BLaER1 treated with 17β-estradiol and CSF1 and Interleukin-3, amounts not matched to agents 10 nM and 100 nM (cell line): Measurements from ENCODE around the gene PAEP.

Experiments
- H3K27ac ChIP-seq, 11 experiments: shearing (Covaris generic); formaldehyde crosslinking; 2 replicates each; pipeline ENCODE4 v1.8.1; 2022
- H3K27me3 ChIP-seq, 11 experiments: shearing (Covaris generic); formaldehyde crosslinking; 2 replicates each; pipeline ENCODE4 v1.8.1; 2022
- H3K36me3 ChIP-seq, 11 experiments: shearing (Covaris generic); formaldehyde crosslinking; 2 replicates each; pipeline ENCODE4 v1.8.1; 2022
- H3K4me1 ChIP-seq, 10 experiments: shearing (Covaris generic); formaldehyde crosslinking; 2 replicates each; pipeline ENCODE4 v1.8.1; 2022
- H3K4me2 ChIP-seq, 11 experiments: shearing (Covaris generic); formaldehyde crosslinking; 2 replicates each; pipeline ENCODE4 v1.8.1; 2022
- H3K4me3 ChIP-seq, 10 experiments: shearing (Covaris generic); formaldehyde crosslinking; 2 replicates each; pipeline ENCODE4 v1.8.1; 2022
- H3K9ac ChIP-seq, 11 experiments: shearing (Covaris generic); formaldehyde crosslinking; 2 replicates each; pipeline ENCODE4 v1.8.1; 2022
- H3K9me3 ChIP-seq, 11 experiments: shearing (Covaris generic); formaldehyde crosslinking; replicated peaks in 1 of 11; 2 replicates each; pipeline ENCODE4 v1.8.1; 2022
- H4K20me1 ChIP-seq, 11 experiments: shearing (Covaris generic); formaldehyde crosslinking; 2 replicates each; pipeline ENCODE4 v1.8.1; 2022
- Cebpa-rat ChIP-seq, 11 experiments: shearing (Covaris generic); IDR thresholded peaks; 2 replicates each; pipeline ENCODE4 v1.8.1; 2022

Gene PAEP

GRCh38 chr9:135605238-135605781, 43.8 kb downstream of the PAEP start:
- H3K9me3 ChIP-seq, result no peaks in the 10 kb centered on the region
- no peak overlapping the region; a peak in 1 of 22 replicates for H3K9ac ChIP-seq
- H3K4me2 ChIP-seq, result no peak overlapping the region
- H3K27ac ChIP-seq, result no peak overlapping the region
- no peaks in the 10 kb centered on the region for H3K36me3 ChIP-seq
- no peak for TF ChIP-seq Cebpa-rat (IDR thresholded peaks at IDR 0.05)
- H3K27me3 ChIP-seq, result no peaks in the 10 kb centered on the region
- peaks cover 0 to 16% (median 0%) of the 10 kb centered on the region in 11 experiments; a peak in 4 of 22 replicates for H4K20me1 ChIP-seq
- 0 out of 20 replicates have a peak, but pooled peaks cover 0 to 6% (median 0%) of the 10 kb centered on the region in 10 experiments for H3K4me1 ChIP-seq
- no peak overlapping the region for H3K4me3 ChIP-seq

DNA sequence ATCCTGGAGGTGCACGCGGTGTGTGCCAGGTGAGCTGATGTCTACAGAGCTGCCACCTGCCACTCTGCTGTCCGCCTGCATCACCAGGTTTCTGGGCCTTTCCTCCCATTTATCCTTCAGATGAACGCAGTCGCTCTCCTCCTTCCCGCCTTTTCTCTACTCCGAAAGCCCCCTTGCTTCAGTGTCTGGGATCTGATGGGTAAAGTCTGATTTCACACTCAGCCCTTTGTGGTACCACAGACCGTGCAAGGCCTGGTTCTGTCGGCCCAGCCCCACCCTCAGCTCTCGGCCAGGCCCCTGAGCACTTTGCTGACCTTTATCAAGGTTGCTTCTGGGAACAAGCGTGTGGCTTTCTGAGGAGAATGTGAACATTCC, 45.3 kb downstream of the PAEP start:
- Histone ChIP-seq H3K9ac (no peak overlapping the region), H3K27ac (no peak overlapping the region), H3K4me3 (no peak overlapping the region), H3K36me3 (no peaks in the 10 kb centered on the region), H3K4me2 (no peak overlapping the region), H4K20me1 (peaks cover 0 to 22% (median 0%) of the 10 kb centered on the region in 11 experiments; a peak in 4 of 22 replicates), H3K4me1 (peaks cover 0 to 6% (median 0%) of the 10 kb centered on the region in 10 experiments; a peak in 4 of 20 replicates), H3K9me3 (no peaks in the 10 kb centered on the region), H3K27me3 (no peaks in the 10 kb centered on the region)
- no peak for TF ChIP-seq Cebpa-rat (IDR thresholded peaks at IDR 0.05)

GRCh38 chr9:135607401-135608293, 46.1 kb downstream of the PAEP start:
- no peak overlapping the region for H3K4me3 ChIP-seq
- H3K36me3 ChIP-seq, result no peaks in the 10 kb centered on the region

GRCh38 chr9:135608294-135608998, 46.9 kb downstream of the PAEP start:
- Histone ChIP-seq H3K36me3 (no peaks in the 10 kb centered on the region), H3K4me2 (no peak overlapping the region), H3K4me1 (peaks cover 0 to 21% (median 15%) of the 10 kb centered on the region in 10 experiments; a peak in 15 of 20 replicates), H3K9ac (no peak overlapping the region), H3K4me3 (no peak overlapping the region), H4K20me1 (peaks cover 0 to 31% (median 0%) of the 10 kb centered on the region in 11 experiments; a peak in 5 of 22 replicates), H3K27me3 (no peaks in the 10 kb centered on the region), H3K27ac (no peak overlapping the region), H3K9me3 (no peaks in the 10 kb centered on the region)
- no peak for TF ChIP-seq Cebpa-rat (IDR thresholded peaks at IDR 0.05)

More at GRCh38 chr9:135607401-135608293, 46.1 kb downstream of the PAEP start:
- Histone ChIP-seq H3K9me3 (no peaks in the 10 kb centered on the region), H3K4me1 (peaks cover 0 to 13% (median 7%) of the 10 kb centered on the region in 10 experiments; a peak in 15 of 20 replicates), H3K9ac (no peak overlapping the region), H3K27me3 (no peaks in the 10 kb centered on the region), H3K27ac (no peak overlapping the region), H4K20me1 (peaks cover 0 to 29% (median 0%) of the 10 kb centered on the region in 11 experiments; a peak in 5 of 22 replicates), H3K4me2 (no peak overlapping the region)
- TF ChIP-seq Cebpa-rat (IDR thresholded peaks at IDR 0.05), result no peak

GRCh38 chr9:135608999-135609317, 47.4 kb downstream of the PAEP start:
- Histone ChIP-seq H3K4me1 (peaks cover 0 to 26% (median 16%) of the 10 kb centered on the region in 10 experiments; a peak in 15 of 20 replicates), H3K9ac (no peak overlapping the region), H3K27ac (no peak overlapping the region), H4K20me1 (peaks cover 0 to 31% (median 0%) of the 10 kb centered on the region in 11 experiments; a peak in 5 of 22 replicates), H3K36me3 (no peaks in the 10 kb centered on the region), H3K9me3 (no peaks in the 10 kb centered on the region), H3K27me3 (no peaks in the 10 kb centered on the region), H3K4me2 (no peak overlapping the region), H3K4me3 (no peak overlapping the region)
- TF ChIP-seq Cebpa-rat (IDR thresholded peaks at IDR 0.05), result no peak

DNA sequence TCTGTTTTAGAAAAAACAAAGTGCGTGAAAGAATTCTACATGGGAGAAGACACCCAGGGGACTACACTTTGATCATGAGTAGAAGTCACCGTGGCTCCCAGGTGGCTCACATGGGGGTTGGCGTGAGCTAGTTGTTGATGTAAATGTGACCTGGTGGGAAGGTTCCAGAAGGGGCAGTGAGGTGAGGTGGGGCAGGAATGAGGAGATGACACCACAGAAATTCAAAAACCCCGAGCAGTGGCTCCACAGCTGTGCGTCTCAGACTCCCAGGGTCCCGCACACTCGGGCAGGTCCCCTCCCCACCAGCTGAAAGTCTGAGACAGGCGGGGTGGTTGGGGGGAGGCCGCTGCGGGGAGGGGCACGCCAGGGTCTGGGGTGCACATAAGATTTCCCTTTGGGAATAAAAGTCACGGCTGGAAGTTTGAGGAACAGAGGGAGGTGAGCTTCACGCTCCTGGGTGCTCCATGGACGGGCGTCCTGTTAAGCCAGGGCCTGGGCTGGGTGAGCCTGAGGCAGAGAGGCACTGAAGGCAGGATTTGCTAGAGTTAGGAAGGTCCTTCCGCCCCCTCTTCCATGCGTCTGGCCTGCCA, 47.9 kb downstream of the PAEP start:
- Histone ChIP-seq H3K4me3 (no peak overlapping the region), H3K27me3 (no peaks in the 10 kb centered on the region), H4K20me1 (peaks cover 0 to 31% (median 0%) of the 10 kb centered on the region in 11 experiments; a peak in 5 of 22 replicates), H3K36me3 (no peaks in the 10 kb centered on the region), H3K27ac (no peak overlapping the region), H3K4me2 (no peak overlapping the region), H3K9me3 (no peaks in the 10 kb centered on the region), H3K9ac (no peak overlapping the region), H3K4me1 (peaks cover 0 to 27% (median 16%) of the 10 kb centered on the region in 10 experiments; a peak in 15 of 20 replicates)
- no peak for TF ChIP-seq Cebpa-rat (IDR thresholded peaks at IDR 0.05)

GRCh38 chr9:135610290-135611141, 49.0 kb downstream of the PAEP start:
- Histone ChIP-seq H3K9me3 (no peaks in the 10 kb centered on the region), H3K4me2 (no peak overlapping the region), H4K20me1 (peaks cover 0 to 32% (median 0%) of the 10 kb centered on the region in 11 experiments; a peak in 5 of 22 replicates), H3K9ac (no peak overlapping the region), H3K4me1 (peaks cover 0 to 38% (median 17%) of the 10 kb centered on the region in 10 experiments; a peak in 15 of 20 replicates), H3K27ac (no peak overlapping the region), H3K4me3 (no peak overlapping the region), H3K27me3 (no peaks in the 10 kb centered on the region), H3K36me3 (no peaks in the 10 kb centered on the region)
- no peak for TF ChIP-seq Cebpa-rat (IDR thresholded peaks at IDR 0.05)
